Ishikawa (cell line): ENCODE measurements around the gene PANX2.

Source experiments
- CEBPB ChIP-seq: IDR thresholded peaks from 2 replicates; pipeline ENCODE4 v1.6.1; 2012
- CREB1 ChIP-seq: IDR thresholded peaks from 2 replicates; pipeline ENCODE4 v1.6.1; 2012; ENCODE audit warnings: low read depth
- EGR1 ChIP-seq: IDR thresholded peaks from 2 replicates; pipeline ENCODE4 v1.6.1; 2012
- EP300 ChIP-seq: IDR thresholded peaks from 2 replicates; pipeline ENCODE4 v1.6.1; 2012; ENCODE audit warnings: borderline replicate concordance
- FOXM1 ChIP-seq: IDR thresholded peaks from 2 replicates; pipeline ENCODE4 v1.6.1; 2012; ENCODE audit warnings: low read depth, borderline replicate concordance
- NFIC ChIP-seq: IDR thresholded peaks from 2 replicates; pipeline ENCODE4 v1.6.1; 2012
- RAD21 ChIP-seq: IDR thresholded peaks from 2 replicates; pipeline ENCODE4 v1.6.1; 2012; ENCODE audit warnings: low read depth
- TAF1 ChIP-seq: IDR thresholded peaks from 2 replicates; pipeline ENCODE4 v1.6.1; 2012; ENCODE audit warnings: low read depth, mild to moderate bottlenecking
- TCF12 ChIP-seq: IDR thresholded peaks from 2 replicates; pipeline ENCODE4 v1.6.1; 2012; ENCODE audit warnings: low read depth
- TEAD4 ChIP-seq: IDR thresholded peaks from 2 replicates; pipeline ENCODE4 v1.6.1; 2012
- YY1 ChIP-seq: IDR thresholded peaks from 2 replicates; pipeline ENCODE4 v1.6.1; 2012; ENCODE audit warnings: low read depth
- ZBTB7A ChIP-seq: IDR thresholded peaks from 2 replicates; pipeline ENCODE4 v1.6.1; 2012; ENCODE audit warnings: low read depth
- TF ChIP-seq, protein P1 (sequence below): IDR thresholded peaks from 2 replicates; pipeline ENCODE4 v1.6.1; 2012
- TF ChIP-seq, protein P2 (sequence below): IDR thresholded peaks from 2 replicates; pipeline ENCODE4 v1.6.1; 2012; ENCODE audit warnings: low read depth, mild to moderate bottlenecking
- TF ChIP-seq, protein P3 (sequence below): IDR thresholded peaks from 2 replicates; pipeline ENCODE4 v1.6.1; 2012

PANX2 gene

DNA sequence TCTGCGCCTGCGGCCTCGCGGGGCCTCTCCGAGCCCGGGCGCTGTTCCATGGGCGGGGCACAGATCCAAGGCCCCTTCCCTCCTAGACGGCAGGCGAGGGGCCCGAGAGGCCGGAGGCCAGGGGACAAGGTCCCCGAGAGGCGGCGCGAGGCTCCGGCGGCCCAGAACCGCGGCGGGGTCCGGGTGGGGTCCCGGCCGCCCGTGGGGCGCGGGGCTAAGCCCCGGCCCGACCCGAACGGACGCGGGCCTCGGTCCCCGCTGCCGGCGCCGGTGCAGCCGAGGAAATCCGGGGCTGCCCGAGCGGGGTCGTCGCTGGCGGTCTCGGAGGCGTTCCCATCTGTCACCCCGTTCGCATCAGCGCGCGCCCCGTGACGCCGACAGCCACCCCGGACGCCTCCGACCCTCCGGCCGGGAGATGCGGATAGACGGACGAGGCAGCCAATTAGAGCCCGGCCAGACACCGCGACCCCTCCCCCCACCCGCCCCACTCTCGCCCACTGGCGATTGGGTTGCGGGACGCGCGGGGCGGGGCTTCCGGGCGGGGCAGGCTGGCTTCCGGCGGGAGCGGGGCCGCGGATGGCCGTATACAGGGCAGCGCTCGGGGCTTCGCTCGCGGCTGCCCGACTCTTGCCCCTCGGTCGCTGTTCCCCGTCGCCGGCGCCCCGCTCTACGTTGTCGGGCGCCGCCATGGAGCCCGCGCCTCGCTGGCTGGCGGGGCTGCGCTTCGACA is 30.1 kb downstream of the PANX2 start, which contains the start of gene SELENOO:
Gene SELENOO, plus strand, starts transcription at position 551 of the 730 bp plus-strand sequence. Its CDS starts 26 bp downstream, at position 577.
- TF ChIP-seq TEAD4 = no peak
- peak; percentile 74 for TF ChIP-seq TAF1
- TF ChIP-seq RAD21 = no peak
- TF ChIP-seq CREB1 = no peak
- TF ChIP-seq FOXM1 = no peak
- TF ChIP-seq EGR1 = no peak
- no peak for TF ChIP-seq EP300
- TF ChIP-seq, protein P1, sequence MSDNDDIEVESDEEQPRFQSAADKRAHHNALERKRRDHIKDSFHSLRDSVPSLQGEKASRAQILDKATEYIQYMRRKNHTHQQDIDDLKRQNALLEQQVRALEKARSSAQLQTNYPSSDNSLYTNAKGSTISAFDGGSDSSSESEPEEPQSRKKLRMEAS = no peak; the same call in 1 of the 2 replicates
- TF ChIP-seq, protein P2, sequence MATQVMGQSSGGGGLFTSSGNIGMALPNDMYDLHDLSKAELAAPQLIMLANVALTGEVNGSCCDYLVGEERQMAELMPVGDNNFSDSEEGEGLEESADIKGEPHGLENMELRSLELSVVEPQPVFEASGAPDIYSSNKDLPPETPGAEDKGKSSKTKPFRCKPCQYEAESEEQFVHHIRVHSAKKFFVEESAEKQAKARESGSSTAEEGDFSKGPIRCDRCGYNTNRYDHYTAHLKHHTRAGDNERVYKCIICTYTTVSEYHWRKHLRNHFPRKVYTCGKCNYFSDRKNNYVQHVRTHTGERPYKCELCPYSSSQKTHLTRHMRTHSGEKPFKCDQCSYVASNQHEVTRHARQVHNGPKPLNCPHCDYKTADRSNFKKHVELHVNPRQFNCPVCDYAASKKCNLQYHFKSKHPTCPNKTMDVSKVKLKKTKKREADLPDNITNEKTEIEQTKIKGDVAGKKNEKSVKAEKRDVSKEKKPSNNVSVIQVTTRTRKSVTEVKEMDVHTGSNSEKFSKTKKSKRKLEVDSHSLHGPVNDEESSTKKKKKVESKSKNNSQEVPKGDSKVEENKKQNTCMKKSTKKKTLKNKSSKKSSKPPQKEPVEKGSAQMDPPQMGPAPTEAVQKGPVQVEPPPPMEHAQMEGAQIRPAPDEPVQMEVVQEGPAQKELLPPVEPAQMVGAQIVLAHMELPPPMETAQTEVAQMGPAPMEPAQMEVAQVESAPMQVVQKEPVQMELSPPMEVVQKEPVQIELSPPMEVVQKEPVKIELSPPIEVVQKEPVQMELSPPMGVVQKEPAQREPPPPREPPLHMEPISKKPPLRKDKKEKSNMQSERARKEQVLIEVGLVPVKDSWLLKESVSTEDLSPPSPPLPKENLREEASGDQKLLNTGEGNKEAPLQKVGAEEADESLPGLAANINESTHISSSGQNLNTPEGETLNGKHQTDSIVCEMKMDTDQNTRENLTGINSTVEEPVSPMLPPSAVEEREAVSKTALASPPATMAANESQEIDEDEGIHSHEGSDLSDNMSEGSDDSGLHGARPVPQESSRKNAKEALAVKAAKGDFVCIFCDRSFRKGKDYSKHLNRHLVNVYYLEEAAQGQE = no peak
- TF ChIP-seq NFIC = no peak
- TF ChIP-seq ZBTB7A = peak; percentile 62; the same call in 1 of the 2 replicates
- no peak for TF ChIP-seq TCF12
- TF ChIP-seq YY1 = peak; percentile 81
- TF ChIP-seq, protein P3, sequence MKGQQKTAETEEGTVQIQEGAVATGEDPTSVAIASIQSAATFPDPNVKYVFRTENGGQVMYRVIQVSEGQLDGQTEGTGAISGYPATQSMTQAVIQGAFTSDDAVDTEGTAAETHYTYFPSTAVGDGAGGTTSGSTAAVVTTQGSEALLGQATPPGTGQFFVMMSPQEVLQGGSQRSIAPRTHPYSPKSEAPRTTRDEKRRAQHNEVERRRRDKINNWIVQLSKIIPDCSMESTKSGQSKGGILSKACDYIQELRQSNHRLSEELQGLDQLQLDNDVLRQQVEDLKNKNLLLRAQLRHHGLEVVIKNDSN = no peak
- no peak for TF ChIP-seq CEBPB

DNA sequence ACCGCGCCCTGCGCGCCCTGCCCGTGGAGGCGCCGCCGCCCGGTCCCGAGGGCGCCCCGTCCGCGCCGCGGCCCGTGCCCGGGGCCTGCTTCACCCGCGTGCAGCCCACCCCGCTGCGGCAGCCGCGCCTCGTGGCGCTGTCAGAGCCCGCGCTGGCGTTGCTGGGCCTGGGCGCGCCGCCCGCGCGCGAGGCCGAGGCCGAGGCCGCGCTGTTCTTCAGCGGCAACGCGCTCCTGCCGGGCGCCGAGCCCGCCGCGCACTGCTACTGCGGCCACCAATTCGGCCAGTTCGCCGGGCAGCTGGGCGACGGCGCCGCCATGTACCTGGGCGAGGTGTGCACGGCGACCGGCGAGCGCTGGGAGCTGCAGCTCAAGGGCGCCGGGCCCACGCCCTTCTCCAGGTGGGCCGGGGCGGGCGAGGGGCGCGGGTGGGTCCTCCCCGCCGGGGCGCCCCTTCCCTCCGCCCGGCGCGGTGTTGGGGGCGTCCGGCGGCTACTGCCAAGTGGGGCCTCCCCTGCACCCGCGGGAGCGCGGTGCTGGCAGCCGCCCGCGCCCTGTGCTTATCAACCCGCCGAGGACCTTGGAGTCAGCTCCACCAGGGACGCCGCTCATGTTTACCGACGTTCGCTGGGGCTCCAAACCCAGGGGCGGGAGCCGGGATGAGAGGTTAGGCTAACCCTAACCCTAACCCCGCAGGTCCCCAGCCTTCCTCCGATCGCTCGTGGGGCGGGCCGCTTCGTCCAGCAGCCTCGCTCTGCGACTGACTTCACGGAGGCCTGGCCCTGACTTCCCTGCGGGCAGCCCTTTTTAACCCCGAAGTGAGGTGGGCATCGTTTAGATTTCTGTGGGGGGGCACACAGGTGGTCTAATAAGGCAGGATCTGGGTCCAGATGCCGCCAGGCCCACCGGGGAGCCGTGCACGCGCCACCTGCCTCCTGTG is 30.9 kb downstream of the PANX2 start:
- TF ChIP-seq, protein P3 = no peak

DNA sequence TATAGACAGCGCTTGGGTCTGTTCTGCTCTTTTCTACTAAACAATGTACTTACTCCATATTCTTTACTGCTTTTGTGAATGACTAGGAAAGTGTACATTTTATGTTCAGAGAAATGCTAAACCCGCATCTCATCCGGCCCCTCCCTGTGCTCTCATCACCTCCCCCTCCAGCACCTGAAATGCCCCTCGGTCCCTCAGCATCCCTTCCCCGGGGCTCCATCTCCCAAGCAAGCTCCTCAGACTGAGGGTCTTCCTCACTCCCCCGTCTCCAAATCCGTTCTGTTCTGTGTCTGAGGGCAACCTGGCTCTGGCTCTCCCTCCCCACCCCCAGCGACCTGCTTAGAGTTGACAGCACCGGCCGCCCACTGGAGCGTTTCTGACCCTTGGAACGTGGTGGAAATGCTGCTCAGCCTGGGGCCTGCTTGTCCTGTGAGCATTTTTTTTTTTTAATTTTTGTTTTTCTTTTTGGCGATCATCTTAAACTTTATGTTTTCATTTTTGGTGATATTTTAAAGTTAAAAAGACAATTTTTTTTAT is 31.7 kb downstream of the PANX2 start:
- TF ChIP-seq, protein P3 = no peak
- TF ChIP-seq TAF1 (no peak), YY1 (no peak), RAD21 (no peak), ZBTB7A (no peak), TEAD4 (no peak), FOXM1 (no peak), EP300 (no peak), EGR1 (no peak), CREB1 (no peak), CEBPB (no peak), NFIC (no peak)

DNA sequence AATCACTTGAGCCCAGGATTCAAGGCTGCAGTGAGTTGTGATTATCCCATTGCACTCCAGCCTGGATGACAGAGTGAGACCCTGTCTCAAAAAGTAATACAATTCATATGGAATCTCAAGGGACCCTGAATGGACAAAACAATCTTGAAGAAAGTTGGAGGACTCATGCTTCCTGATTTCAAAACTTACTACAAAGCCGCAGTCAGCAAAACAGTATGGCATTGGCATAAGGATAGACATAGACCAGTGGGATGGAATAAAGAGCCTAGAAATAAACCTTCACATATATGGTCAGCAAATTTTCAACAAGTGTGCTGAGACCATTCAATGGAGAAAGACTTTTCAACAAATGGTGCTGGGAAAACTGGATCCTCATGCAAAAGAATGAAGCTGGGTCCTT is 32.8 kb downstream of the PANX2 start:
- TF ChIP-seq RAD21 (no peak), TEAD4 (no peak), YY1 (no peak), CREB1 (no peak), EP300 (no peak), NFIC (no peak), CEBPB (no peak), TAF1 (no peak), EGR1 (no peak), FOXM1 (no peak), TCF12 (no peak), ZBTB7A (no peak)
- TF ChIP-seq, protein P1 = no peak
- TF ChIP-seq, protein P3 = no peak
- TF ChIP-seq, protein P2 = no peak
